HG03439 (cell line): ENCODE measurements around the gene PPP6R2.
"Not testable (repeated sequence)": the region's sequence is repeated elsewhere in the genome, so short reads cannot be mapped to it uniquely, and the experiment has no call there.

ENCODE experiments used
- ATAC-seq: cut with Tn5 transposase; IDR thresholded peaks from one replicate; pipeline ENCODE4 v1.9.1; 2021; ENCODE audit warnings: mild to moderate bottlenecking, moderate library complexity; ENCODE audit not compliant: unreplicated experiment

PPP6R2 gene

GRCh38 chr22:50422961-50423815, 80.1 kb downstream of the PPP6R2 start:
- no peak for ATAC-seq

GRCh38 chr22:50423956-50424355, 80.8 kb downstream of the PPP6R2 start:
- no peak for ATAC-seq

GRCh38 chr22:50425179-50425916, 82.2 kb downstream of the PPP6R2 start:
- no peak for ATAC-seq

- no peak for ATAC-seq
Observed at GRCh38 chr22:50432131-50432876, 89.2 kb downstream of the PPP6R2 start.

GRCh38 chr22:50432877-50433510, 89.9 kb downstream of the PPP6R2 start:
- ATAC-seq, result not testable (repeated sequence)

GRCh38 chr22:50434849-50435248, 91.7 kb downstream of the PPP6R2 start:
- ATAC-seq, result no peak

- no peak for ATAC-seq
Observed at GRCh38 chr22:50435291-50436014, 92.3 kb downstream of the PPP6R2 start.

GRCh38 chr22:50436015-50436830, 93.1 kb downstream of the PPP6R2 start:
- no peak for ATAC-seq

GRCh38 chr22:50436841-50437341, 93.8 kb downstream of the PPP6R2 start:
- no peak for ATAC-seq

- ATAC-seq, result no peak
Observed at GRCh38 chr22:50437511-50438304, 94.6 kb downstream of the PPP6R2 start.

- no peak for ATAC-seq
Observed at GRCh38 chr22:50438305-50439275, 95.5 kb downstream of the PPP6R2 start.

- no peak for ATAC-seq
Observed at GRCh38 chr22:50439314-50439870, 96.3 kb downstream of the PPP6R2 start.

GRCh38 chr22:50439871-50440331, 96.8 kb downstream of the PPP6R2 start:
- ATAC-seq, result no peak

GRCh38 chr22:50440544-50441249, 97.6 kb downstream of the PPP6R2 start:
- ATAC-seq, result no peak

GRCh38 chr22:50441428-50441993, 98.4 kb downstream of the PPP6R2 start:
- ATAC-seq, result no peak

- no peak for ATAC-seq
Observed at GRCh38 chr22:50443197-50443596, 100.1 kb downstream of the PPP6R2 start.
